Mucosa of gallbladder (tissue), 1 donor: Measurements from ENCODE around the gene TEAD2. TPM values are rescaled to one million over a fixed set of nuclear protein-coding genes. Genes with fewer than 3 reads are reported as not detected.
"Not testable (repeated sequence)": the region's sequence is repeated elsewhere in the genome, so short reads cannot be mapped to it uniquely, and the experiment has no call there.

ENCODE experiments used
- DNase-seq: peaks from one replicate; pipeline ENCODE4 v3.0.0-alpha.2; 2020; ENCODE audit warnings: low spot score
- total RNA-seq: library from RNA; stranded (reverse); gene quantifications from one replicate; pipeline ENCODE4 v1.2.1, GENCODE V29; 2021
- donor health status: DM: no; HTN: no; CAD: no.

The TEAD2 gene
- total RNA-seq, 1 donor from 2014 or later, result 18.0 TPM

DNA sequence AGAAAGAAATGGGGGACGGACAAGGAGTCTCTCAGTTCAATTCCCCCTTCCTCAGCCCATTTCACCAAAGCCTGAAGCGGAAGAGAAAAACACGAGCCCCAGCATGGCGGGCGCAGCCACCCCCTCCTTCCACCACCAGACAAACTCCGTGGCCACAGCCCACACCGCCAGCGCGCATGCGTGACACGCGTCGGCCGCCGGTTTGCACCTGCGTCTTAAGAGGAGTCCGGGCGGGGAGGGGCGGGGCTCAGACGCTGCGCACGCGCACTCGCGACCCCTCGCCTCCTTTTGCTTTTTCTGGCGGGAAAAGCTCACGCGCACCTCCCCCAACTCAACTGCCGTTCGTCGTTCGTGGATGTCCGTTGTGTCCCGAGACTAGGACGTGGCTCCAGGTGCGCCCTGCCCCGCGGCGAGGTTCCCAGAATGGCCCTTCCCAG is 25.7 kb upstream of the TEAD2 start, which contains the start of gene KASH5:
Gene KASH5, plus strand, starts transcription at position 314 of the 437 bp plus-strand sequence. CDS start 2,635 bp downstream, outside the sequence.
- DNase-seq, result peak; percentile 90

GRCh38 chr19:49383599-49383998 is 21.4 kb upstream of the TEAD2 start:
- DNase-seq, result no peak

DNA sequence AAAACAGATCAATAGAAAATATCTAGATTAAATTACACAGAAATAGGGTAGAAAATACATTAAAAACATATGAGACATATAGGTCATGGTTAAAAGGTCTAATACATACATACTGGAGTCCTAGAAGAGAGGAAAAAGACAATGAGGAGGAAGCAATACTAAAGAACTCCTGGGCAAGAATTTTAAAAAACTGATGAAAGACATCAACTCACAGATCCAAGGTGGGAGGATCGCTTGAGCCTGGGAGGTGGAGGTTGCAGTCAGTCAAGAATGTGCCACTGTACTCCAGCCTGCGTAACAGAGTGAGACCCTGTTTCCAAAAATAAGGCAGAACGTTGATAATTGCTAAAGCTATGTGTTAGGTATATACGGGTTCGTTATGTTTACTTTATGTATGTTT is 20.4 kb upstream of the TEAD2 start:
- DNase-seq, result no peak

GRCh38 chr19:49380391-49380790 is 18.2 kb upstream of the TEAD2 start:
- DNase-seq, result no peak

GRCh38 chr19:49378512-49378911 is 16.3 kb upstream of the TEAD2 start:
- no peak for DNase-seq

DNA sequence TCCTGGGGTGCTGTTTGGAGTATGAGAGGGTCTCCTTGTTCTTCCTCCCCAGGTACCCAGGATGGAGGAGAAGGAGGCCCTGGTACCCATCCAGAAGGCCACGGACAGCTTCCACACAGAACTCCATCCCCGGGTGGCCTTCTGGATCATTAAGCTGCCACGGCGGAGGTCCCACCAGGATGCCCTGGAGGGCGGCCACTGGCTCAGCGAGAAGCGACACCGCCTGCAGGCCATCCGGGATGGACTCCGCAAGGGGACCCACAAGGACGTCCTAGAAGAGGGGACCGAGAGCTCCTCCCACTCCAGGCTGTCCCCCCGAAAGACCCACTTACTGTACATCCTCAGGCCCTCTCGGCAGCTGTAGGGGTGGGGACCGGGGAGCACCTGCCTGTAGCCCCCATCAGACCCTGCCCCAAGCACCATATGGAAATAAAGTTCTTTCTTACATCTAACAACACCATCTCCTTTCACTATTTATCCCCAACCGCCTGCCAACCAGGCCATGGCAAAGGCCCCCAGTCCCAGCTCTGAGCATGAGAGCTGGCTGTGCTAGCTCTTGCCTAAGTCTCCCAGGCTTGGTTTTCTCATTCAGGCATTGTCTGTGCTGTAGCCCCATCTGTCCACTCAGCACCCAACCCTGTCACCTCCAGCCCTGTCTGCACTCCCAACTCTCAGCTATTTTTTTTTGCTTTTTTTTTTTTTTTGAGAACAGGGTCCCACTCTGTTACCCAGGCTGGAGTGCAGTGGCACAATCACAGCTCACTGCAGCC is 12.6 kb upstream of the TEAD2 start:
- no peak for DNase-seq

DNA sequence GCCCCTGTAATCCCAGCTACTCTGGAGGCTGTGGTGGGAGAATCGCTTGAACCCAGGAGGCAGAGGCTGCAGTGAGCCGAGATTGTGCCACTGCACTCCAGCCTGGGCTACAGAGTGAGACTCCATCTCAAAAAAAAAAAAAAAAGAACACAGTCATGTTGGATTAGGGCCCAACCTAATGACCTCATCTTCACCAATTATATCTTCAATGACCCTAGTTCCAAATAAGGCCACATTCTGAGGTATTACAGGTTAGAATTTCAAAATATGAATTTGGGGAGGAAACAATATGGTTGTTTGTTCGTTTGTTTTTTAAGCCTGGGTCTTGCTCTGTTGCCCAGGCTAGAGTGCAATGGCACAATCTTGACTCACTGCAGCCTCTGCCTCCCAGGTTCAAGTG is 11.0 kb upstream of the TEAD2 start:
- DNase-seq, result not testable (repeated sequence)

- no peak for DNase-seq
These were observed 9.0 kb upstream of the TEAD2 start for GRCh38 chr19:49371184-49371583.

GRCh38 chr19:49368711-49369358 is 6.6 kb upstream of the TEAD2 start:
- no peak for DNase-seq

DNA sequence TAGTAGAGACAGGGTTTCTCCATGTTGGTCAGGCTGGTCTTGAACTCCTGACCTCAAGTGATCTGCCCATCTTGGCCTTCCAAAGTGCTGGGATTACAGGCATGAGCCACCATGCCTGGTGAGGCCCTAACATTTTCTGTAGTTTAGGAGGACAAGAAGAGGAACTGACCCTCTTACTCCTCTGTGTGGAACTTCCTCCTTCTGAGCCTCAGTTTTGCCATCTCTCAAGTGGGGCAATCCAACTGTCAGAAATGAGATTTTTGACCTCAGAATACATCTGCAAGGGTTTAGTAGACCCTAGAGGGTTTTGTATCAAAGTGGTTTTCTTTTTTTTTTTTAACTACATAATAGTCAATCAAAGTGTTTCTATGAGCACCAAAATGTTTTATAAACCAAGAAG is 3.9 kb upstream of the TEAD2 start:
- DNase-seq, result no peak

DNA sequence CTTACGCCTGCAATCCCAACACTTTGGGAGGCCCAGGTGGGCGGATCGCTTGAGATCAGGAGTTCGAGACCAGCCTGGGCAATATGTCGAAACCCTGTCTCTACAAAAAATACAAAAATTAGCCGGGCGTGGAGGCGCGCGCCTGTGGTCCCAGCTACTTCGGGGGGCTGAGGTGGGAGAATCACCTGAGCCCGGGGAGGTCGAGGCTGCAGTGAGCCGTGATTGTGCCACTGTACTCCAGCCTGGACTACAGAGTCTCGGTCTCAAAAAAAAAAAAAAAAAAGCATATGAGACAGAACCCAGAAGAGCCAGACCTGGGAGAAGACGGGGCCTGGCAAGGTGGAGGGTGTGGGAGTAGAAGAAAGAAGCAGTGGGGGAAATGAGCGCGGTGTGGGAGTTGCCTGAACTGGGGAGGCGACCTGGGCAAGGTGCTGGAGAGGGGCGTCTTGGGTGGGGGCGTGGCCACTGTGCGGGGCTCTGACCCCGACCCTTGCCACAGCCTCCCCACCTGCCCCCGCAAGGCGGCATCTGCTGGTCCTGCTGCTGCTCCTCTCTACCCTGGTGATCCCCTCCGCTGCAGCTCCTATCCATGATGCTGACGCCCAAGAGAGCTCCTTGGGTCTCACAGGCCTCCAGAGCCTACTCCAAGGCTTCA is 2.0 kb upstream of the TEAD2 start:
- DNase-seq, result no peak

GRCh38 chr19:49363268-49364082 is 1.3 kb upstream of the TEAD2 start, which contains the start of gene DKKL1:
Gene DKKL1 (plus strand): TSS chr19:49363877. CDS start chr19:49363999, 122 bp downstream.
- peak; percentile 97 for DNase-seq

DNA sequence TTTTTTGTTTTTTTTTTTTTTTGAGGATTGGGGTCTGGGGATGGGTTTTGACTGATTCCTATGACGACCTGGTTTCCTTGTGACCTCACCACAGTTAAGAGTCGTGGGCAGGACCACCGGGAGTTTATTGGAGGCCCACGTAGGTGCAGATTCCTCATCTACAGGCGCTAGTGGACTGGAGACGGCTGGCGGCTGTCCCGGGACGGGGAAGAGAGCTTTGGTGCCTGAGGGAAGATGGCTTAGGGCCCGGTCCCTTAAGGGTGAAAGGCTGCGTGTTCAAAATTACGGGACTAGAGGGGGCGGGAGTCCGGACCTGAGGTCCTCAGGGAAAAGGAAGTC is 682 bp upstream of the TEAD2 start:
- no peak for DNase-seq

DNA sequence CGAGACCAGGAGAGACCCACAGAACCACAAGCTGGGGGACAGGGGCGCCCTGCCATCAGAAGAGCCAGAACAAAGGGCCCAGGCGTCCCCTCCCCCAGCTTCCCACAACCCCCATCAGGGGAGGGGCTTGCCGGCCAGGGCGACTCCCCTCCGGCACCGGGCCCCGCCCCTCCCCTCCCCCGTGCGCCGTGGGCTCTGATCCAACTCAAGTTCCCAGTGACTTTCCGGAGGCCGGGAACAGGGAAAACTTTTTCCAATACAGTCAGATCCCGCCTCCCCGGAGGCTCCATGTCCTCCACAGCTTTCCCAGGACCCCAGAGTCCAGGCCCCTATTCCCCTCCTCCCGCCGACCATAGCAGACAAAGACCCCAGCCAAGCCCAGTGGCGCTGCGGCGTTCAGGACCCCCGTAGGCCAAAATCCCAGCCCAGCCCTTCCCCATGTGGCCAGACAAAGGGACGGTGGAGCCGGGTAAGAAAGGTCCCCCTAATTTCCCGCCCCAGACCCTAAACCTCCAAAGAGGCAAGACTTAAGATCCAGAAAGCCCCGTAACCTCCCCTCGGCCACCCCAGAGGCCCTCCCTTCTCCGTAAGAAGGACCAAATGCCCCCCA is 673 bp downstream of the TEAD2 start:
- peak; percentile 69 for DNase-seq

- no peak for DNase-seq
These were observed 2.1 kb downstream of the TEAD2 start for GRCh38 chr19:49359851-49360820.

DNA sequence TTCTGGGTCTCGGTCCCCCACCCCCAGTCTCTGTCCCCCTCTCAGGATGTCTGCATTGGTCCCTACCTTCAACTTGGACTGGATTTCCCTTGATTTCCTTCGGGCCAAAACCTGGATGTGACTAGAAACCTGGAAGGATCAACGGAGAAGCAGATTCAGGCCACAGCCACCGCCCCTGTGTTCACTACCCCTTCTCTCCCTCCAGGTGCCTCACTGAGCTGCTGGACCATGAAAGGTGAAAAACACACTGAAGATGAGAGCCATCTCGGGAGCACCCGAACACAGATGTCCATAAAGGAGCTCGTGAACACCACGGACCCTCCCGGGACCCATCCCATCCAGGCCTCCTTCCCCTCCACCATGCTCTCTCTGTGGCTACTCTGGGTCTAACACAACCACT is 5.0 kb downstream of the TEAD2 start:
- DNase-seq, result no peak

DNA sequence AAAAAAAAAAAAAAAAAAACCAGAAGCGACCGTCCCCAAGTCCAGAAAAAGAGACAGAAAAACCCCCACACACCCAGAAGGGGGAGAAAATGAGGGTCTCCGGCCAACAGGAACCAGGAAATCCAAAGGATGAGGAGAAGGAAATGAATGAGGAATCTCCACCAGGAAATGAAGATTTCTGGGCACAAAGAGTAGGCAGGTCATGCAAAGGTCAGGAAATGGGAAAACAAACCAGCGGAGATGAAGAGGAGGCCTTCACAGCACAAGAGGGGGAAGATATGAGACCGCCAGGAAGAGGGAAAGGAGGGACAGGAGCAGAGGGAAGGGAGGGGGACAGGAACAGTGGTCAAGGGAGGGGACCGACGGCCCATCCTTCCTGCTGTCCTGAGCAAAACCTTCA is 5.8 kb downstream of the TEAD2 start:
- DNase-seq, result no peak

GRCh38 chr19:49355909-49356353 is 6.3 kb downstream of the TEAD2 start:
- DNase-seq, result no peak

GRCh38 chr19:49349567-49349966 is 12.6 kb downstream of the TEAD2 start:
- DNase-seq, result no peak
